Activated CD4-positive, alpha-beta T cell treated with anti-CD3 and anti-CD28 coated beads, Interleukin-2, Interleukin-4, amounts not matched to agents 100 ng/mL and 50 ng/mL, durations not matched to agents 16 hours and 8 hours (primary cell): ENCODE measurements around the gene GALNT6.

Experiments
- DNase-seq: peaks from one replicate; pipeline ENCODE4 v3.0.0-alpha.2; 2020; ENCODE audit warnings: low spot score

The GALNT6 gene, protein sequence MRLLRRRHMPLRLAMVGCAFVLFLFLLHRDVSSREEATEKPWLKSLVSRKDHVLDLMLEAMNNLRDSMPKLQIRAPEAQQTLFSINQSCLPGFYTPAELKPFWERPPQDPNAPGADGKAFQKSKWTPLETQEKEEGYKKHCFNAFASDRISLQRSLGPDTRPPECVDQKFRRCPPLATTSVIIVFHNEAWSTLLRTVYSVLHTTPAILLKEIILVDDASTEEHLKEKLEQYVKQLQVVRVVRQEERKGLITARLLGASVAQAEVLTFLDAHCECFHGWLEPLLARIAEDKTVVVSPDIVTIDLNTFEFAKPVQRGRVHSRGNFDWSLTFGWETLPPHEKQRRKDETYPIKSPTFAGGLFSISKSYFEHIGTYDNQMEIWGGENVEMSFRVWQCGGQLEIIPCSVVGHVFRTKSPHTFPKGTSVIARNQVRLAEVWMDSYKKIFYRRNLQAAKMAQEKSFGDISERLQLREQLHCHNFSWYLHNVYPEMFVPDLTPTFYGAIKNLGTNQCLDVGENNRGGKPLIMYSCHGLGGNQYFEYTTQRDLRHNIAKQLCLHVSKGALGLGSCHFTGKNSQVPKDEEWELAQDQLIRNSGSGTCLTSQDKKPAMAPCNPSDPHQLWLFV

DNA sequence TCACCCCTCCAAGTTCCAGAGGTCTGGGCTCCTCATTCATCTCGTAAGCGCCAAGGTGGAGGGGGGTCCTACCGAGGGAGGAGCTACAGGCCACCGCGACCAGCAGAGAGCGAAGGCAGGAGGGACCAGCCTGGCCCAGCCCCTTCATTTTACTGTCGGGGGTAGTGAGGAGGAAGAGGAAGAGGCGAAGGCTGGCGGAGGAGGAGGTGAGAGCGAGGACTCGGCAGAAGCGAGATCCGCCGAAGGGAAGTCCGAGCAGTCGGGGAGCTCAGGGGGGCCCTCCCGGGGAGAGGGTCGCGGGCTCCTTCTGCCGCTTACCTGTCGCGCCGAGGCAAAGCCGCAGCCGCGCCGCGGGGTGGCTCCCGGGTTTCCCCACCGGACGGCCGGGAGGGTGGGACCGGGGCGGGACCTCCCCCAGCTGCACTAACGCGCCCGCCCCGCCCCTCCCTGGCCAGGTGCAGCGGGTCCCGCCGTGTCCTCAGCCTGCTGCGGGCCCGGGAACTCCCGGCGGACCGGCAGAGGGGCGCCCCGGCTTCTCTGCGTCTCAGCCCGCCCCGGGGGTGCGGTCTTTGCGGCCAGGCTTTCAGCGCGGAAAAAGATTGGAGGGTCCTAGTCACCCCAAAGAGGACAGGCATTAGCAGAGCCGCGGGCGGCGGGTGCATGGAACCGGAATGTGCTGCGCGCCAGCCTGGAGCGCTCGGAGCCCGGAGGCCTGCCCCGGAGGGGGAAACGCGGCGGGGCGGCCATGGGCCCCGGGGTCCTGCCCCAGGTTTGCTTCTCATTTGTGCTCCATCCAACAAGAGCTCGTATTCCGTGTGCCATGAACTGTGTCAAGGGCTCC is at the start of gene GALNT6:
TSS of gene GALNT6 (minus strand) at position 124 of the 841 bp plus-strand sequence. CDS start 11,625 bp downstream, outside the sequence.
- DNase-seq, result peak; percentile 28

DNA sequence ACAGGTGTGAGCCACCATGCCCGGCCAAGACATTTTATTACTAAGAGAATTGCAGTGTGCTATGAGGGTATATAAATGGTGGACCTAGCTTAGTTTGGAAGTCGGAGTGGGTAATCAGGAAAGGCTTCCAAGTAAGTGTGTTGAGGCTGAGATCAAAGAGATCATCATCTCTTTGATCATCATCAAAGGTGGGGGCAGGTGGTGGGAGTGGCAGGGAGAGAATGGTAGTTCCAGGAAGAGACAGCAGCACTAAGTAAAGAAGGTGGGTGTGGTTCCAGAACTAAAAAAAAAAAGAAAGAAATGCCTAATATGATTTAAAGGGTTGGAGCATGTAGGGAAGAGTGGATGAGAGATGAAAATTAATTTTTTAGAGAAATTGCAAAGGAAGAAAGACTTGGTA is 48.1 kb upstream of the GALNT6 start:
- no peak for DNase-seq

DNA sequence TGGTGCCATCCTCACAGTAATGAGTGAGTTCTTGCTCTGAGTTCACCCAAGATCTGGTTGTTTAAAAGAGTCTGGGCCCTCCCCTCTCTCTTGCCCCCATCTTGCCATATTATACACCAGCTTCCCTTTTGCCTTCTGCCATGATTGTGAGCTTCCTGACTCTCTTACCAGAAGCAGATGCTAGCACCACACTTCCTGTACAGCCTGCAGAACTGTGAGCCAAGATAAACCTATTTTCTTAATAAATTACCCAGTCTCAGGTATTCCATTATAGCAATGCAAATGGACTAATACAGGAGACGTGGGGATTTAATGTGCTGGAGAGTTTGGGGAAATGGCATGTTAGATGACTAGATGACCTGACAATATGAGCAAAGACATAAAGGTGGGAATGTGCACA is 46.2 kb upstream of the GALNT6 start:
- no peak for DNase-seq

DNA sequence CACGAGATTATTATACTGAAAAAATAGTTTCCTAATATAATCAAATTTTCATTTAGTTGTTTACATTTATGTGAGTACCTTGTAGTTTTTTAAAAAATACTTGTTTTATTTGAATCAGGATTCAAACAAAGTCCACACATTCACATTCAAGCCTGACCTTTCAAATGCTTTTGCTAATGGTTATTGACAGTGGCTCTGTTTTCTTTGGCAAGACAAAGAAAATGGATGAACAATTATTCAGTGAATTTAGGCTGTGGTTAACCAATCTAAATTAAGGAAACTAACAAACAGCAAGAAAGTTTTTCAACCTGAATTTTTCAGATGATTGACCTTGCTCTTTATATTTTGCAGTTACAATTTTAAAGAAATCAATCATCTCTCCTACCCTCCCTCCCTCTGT is 43.1 kb upstream of the GALNT6 start:
- no peak for DNase-seq

DNA sequence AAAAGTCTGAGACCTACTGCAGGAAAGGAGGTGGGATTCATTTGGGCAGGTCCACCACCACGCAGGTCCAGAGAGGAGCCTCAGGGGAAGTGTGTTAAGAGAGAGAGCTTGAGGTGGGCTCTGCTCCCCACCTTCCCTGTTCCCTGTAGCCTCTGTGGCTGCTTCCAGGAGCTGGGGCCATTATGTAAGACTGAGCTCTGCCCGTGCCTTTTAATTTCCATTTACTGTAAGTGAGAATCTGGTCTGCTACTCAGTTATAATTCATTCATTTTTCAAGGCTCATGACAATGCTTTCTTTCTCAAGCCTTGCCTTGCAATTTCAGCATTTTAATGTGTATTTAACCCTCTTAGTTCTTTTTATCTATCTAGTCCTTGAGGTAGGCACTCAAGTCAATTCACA is 41.7 kb upstream of the GALNT6 start:
- no peak for DNase-seq

DNA sequence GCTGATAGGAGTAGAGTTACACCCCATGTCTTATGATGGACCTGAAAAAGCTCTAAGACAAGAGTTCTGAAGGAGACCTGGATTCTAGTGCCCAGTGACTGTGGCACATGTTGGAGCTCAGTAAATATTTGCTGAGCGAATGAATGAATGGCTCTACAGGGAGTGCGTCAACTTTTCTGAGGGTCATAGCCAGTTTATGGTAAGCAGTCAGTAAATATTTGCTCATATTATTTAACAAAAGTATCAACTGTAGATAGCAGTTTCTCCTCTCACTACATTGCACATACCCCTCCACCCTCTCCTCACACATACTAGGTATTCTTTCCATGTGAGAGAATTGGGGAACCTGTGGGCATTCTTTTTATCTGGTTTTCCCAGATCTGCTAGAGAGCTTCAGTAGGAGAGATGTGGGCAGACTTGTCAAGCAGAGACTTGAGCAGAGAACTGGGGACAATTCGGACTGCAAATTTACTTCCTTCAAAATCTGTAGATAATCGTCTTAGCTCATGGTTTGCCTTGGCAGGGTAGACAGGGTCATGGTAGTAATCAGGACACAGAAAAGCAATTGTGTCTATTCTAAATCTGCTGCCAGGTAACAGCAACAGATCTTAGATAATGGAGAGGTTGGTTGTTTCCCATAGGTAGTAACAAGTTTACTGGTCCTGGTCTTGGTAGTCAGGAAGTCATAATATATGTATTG is 39.1 kb upstream of the GALNT6 start:
- no peak for DNase-seq

DNA sequence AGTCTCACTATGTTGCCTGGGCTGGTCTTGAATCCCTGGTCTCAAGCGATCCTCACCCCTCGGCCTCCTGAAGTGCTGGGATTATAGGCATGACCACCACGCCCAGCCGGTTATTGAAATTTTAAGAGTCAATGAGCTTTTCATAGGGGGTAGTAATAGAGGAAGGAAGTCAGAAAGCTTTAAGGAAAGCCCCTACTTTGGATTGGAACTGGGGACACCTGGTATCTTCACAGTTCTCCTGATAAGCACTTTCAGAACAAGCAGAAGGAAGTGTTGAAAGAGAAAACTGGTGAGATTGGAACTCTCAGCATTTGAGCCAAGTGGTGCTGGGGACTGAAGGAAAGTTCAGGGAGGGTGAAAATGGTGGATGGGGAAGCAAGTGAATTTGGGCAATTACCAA is 38.5 kb upstream of the GALNT6 start:
- DNase-seq, result no peak

DNA sequence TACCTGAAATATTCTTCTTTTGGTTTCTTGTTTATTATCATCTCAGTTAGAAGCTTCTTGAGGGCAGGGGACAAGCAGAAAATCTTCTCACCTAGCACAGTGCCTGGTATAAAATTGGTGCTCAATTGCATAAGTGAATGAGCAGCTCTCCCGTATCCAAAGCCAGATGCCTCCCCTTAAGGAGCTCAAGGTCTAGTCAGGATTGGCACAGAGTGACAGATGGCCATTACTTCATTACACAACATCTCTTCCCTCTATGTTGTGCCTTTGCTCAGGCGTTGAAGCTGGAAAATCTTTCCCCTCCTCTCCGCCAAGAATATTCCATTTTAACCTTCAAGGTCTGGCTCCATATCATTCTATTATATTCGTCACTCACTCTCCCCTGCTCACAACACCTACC is 37.0 kb upstream of the GALNT6 start:
- no peak for DNase-seq

DNA sequence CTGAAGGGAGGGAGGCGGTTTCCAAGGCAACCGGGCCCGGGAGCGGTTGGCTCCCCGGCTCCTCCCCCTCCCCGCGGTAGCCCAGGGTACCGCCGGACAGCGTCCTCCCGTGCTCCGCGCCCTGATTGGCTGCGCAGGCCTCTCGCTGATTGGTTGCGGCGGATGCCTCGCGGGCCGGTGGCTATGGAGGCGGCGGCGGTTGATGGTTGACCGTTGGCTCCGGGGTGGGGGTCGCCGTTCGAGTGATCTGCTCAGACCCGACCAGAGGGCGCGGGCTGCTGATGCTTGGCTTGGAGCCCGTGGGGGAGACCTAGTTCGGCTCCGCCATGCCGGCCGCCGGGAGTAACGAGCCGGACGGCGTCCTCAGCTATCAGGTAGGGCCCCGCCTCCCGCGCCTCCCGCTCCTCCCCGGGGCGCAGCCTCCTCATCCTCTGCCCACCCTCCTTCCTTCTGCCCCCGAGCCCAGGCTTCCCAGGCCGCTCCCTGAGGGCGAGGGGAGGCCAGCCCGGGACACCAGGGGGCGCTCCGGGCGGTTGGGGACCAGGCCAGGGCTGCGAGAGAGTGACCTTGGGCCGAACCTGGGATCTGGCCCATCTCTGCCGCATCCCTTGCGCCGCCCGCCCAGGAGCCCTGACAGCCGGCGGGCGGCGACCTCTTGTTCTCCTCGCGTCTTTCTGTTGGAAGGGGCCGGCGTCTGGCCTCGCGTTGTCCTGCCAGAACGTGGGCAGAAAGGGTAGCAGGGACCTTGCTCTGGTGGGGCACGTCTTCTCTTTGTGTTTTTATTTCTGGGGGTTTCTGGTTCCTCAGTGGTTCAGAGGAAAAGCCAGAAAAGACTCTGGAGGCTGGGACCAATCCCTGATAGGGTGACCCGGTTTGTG is 33.7 kb upstream of the GALNT6 start, which contains the start of gene SLC4A8:
TSS of gene SLC4A8 (plus strand) at position 170 of the 878 bp plus-strand sequence. CDS start at position 327, 157 bp downstream.
- DNase-seq, result peak; percentile 83

DNA sequence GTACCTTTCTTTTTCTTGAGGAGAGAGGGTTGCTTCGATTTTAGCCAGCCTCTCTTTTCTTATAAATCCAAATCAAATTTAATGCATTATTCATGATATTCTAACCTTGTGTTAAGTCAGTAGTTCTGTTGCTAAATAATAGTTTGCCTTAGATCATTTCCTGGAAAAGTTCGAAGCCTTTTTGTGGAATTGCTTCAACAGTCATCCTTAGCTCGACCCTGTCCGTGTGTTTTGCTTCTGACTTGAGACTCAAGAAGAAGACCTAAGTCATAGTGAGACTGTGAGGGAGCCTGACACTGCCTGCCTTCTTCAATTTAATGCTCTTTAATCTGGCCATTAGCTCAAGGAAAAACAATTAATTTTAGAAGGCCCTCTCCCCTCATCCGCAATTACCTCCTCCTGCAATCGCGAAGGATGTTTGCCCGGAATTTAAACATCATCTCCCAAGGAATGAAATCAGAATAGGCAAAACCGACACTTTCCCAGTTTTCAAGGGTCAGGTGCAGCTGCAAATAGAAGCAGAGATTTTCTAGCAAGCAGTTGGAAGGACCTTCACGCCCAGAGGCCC is 33.0 kb upstream of the GALNT6 start:
- DNase-seq, result no peak

DNA sequence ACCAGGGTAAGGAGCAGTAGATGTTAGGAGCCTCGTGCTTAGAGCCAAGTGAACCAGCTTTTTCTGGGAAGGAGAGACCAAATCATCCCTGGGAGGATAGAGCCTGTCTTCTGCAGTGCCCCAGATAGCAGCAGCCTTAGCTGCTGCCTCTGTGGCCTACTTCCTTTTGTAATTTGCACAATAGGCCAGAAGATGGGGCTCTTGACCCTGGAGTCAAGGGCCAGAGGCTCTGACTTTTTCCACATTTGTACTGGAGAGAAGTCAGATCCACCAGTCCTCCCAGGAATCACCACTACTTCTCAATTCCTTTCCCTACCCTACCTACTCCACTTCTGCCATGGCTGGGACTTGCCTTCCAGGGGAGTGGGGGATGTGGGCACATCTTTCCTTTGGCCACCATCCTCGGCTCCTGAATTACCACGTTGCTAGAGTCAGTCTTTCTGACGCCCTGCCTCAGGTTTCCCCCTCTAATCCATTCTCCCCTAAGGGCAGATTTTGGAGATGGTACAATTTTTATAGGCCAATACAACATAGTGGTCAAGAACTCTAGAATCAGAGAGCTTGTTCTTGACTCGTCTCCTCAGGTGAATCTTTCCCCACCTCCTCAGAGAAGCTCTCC is 30.2 kb upstream of the GALNT6 start:
- peak; percentile 71 for DNase-seq

DNA sequence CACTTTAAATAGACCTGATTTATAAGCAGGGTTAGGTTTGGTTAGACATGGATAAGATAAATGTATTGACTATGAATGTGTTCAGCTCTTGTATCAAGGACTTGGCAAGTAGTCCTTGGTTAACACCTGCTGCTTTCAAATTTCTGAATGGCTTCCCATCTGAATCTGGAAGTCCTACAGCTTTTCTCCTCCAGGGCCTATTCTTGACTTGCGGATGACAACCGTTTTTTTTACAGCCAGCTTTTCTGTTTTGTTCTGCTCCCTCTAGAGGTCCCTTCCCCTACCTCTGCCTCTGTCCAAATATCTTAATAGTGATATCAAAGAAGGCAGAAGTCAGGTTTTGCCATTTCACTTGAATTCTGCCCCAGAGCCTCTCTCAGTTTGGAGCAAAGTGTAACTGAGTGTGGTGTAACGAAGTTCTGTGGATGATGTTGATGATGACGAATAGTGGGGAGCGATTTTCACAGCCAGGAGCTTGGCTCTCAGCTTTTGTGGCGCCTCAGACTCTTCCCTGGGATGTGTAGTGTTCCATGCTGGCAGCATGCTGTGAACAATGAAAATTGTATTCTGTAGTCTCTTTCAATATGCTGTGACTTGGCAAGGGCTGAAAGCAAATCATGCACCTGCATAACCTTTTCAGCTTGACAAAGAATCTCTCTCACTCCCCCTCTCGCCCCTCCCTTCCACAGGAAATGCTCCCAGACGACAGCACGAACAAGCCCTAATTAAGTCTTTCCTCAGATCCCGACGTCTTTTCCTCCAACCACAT is 28.4 kb upstream of the GALNT6 start:
- no peak for DNase-seq

DNA sequence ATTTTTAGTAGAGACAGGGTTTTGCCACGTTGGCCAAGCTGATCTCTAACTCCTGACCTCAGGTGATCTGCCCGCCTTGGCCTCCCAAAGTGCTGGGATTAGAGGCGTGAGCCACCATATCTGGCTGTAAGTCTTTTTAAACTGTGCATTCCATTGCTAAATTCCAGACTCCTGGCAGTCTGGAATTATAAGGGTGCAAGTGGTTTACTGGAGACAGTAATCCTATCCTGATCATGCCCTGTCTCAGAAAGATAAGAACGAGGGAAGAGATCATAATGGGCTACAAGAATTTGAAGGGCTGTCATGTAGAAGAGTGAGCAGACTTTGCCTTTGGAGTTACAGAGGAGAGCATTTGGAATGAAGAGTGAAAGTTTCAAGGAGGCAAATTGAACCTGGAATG is 26.6 kb upstream of the GALNT6 start:
- no peak for DNase-seq

DNA sequence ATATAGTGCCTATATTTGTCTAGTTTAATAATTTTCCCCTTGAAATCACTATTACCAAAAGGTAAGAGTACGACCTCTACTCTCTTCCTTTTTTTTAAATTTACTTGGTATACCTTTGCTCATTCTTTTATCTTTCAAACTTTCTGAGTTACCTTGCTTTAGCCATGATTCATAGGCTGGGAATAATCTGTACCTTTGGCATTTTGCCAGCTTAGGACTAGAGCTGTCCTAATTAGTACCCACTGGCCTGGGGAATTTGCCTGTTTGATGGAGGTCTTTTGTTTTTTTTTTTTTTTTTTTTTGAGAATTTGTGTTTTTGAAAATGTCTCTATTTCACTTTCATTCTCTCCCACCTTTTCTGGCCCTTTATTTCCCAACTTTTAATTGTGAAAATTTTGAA is 24.7 kb upstream of the GALNT6 start:
- no peak for DNase-seq

DNA sequence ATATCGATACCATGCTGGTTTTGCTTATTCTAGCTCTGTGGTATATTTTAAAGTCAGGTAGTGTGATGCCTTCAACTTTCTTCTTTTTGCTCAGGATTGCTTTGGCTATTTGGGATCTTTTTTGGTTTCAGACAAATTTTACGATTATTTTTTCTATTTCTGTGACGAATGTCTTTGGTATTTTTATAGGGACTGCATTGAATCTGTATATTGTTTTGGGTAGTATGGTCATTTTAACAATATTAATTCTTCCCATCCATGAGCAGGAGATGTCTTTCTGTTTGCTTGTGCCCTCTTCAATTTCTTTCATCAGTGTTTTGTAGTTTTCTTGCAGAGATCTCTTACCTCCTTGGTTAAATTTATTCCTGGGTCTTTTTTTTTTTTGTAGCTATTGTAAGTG is 22.6 kb upstream of the GALNT6 start:
- DNase-seq, result no peak

DNA sequence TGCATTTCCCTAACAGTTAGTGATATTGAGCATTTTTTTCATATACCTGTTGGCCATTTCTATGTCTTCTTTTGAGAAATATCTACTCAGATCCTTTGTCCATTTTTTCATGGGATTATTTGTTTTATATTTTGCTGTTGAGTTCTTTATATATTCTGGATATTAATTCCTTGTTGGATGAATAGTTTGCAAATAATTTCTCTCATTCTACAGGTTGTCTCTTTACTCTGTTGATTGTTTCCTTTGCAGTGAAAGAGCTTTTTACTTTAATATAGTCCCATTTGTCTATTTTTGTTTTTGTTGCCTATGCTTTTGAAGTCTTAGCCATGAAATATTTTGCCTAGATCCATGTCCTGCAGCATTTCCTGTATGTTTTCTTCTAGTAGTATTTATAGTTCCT is 21.9 kb upstream of the GALNT6 start:
- no peak for DNase-seq

DNA sequence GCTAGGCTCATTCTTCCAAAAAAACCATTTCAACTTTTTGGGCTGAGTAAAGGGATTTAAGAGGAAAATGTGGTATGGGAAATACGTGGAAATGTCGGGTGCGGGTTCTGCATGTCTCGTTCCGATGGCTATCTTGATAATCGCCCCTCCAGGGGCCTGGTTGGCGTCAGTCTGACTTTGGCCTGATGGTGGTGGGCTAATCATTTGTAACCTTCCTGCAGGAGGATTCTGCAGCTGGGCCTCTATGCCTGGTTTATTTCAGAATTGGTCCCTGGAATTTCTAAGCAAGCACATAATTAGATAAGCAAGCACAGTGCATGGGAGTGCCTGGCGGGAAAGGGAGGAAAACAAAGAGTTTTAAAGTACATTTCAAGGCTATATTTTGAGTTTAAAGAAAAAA is 18.6 kb upstream of the GALNT6 start:
- DNase-seq, result no peak

DNA sequence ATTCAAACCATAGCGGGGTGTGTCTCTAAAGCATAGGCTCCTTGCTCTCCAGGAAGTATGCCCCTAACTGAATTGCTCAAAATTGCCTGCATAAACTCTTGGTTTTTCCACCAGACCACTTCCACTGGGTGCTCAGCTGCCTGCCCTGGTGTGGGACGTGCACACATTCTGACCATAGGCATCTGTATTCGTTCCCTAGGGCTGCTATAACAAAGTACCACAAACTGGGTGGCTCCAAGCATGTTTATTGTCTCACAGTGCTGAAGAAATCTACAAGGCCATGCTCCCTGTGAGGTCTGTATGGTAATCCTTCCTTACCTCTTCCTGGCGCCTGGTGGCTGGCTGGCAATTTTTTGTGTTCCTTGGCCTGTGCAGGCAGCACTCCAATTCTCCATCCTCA is 16.4 kb upstream of the GALNT6 start:
- no peak for DNase-seq

DNA sequence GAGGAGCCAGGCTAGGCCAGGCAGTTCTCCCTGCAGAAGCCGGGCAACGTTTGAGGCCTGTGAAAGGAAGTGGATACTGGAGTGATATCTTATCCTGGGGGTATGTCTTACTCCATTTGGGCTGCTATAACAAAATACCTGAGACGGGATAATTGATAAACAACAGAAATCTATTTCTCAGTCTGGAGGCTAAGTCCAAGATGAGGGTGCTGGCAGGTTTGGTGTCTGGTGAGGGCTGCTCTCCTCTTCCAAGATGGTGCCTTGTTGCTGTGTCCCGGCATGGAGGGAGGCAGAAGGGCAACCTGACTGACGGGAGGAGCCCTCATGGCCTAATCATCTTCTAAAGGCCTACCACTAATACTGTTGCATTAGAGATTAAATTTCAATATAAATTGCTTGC is 15.7 kb upstream of the GALNT6 start:
- DNase-seq, result no peak

DNA sequence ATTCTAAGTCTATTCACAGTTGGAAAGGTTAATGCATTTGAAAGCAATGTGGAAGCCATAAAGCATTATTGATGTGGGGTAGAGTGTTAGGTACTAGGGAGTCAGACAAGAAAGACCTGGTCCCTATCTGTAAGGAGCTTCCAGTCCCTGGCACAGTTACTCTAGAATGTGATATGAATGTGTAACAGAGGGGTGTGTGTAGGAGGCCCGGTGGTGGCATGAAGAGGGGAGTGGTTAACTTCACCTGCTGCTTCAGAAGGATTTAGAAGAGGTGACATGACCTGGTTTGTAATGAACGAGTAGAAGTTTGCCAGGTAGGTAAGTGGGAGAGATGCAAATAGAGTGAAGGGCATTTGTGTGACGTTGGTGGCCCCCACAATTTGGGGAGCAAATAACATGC is 15.1 kb upstream of the GALNT6 start:
- no peak for DNase-seq
